GM12875 (cell line): Measurements from ENCODE around the gene SMARCA4.

Experiments used
- H3K4me3 ChIP-seq: one replicate; pipeline ENCODE4 v1.5.1; 2011; ENCODE audit warnings: low read depth, low read length, control low read depth
- TF ChIP-seq, protein P1 (sequence below): IDR thresholded peaks from 2 replicates; pipeline ENCODE4 v1.5.1; 2011; ENCODE audit warnings: low read depth, mild to moderate bottlenecking, control low read depth, inconsistent platforms, low read length, moderate library complexity, borderline replicate concordance; ENCODE audit not compliant: insufficient read depth

SMARCA4 gene

GRCh38 chr19:10922638-10923014 is 38.2 kb upstream of the SMARCA4 start:
- H3K4me3 ChIP-seq: no peak overlapping the region
- TF ChIP-seq, protein P1, sequence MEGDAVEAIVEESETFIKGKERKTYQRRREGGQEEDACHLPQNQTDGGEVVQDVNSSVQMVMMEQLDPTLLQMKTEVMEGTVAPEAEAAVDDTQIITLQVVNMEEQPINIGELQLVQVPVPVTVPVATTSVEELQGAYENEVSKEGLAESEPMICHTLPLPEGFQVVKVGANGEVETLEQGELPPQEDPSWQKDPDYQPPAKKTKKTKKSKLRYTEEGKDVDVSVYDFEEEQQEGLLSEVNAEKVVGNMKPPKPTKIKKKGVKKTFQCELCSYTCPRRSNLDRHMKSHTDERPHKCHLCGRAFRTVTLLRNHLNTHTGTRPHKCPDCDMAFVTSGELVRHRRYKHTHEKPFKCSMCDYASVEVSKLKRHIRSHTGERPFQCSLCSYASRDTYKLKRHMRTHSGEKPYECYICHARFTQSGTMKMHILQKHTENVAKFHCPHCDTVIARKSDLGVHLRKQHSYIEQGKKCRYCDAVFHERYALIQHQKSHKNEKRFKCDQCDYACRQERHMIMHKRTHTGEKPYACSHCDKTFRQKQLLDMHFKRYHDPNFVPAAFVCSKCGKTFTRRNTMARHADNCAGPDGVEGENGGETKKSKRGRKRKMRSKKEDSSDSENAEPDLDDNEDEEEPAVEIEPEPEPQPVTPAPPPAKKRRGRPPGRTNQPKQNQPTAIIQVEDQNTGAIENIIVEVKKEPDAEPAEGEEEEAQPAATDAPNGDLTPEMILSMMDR: no peak

DNA sequence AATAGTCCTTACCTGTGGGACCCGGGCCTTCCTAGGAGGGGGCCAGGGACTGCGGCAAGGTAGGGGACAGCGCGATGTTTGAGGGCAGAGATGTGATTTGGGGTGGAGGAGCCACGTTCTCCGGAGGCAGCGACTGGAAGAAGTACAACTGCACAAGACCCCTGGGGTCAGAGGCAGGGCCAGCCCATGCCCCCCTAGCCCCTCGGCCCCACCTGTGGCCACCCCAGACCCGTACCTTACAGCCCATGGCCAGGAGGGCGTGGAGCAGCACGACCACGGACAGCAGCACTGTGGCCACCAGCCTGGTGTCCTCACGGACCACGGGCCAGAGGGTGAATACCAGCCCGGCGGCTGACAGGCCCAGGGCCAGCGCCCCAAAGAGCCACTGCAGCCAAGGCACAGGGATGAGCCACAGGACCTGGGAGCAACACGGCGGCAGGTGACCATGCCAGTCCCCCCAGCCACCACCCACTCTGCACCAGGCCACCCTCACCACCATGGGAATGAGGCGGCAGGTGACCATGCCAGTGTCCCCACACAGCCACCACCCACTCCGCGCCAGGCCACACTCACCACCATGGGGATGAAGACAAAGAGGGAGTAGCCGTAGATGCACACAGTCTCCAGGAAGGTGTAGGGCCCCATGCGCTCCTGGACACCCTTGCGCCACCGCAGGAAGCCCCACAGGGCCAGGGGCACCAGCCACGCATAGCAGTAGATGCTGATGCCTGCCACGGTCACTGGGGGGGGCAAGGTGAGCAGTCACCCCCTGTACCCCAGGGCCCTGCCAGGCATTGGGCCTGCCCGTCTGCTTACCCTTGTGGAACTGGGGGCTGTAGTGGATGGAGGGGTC is 37.3 kb upstream of the SMARCA4 start:
- no peak overlapping the region for H3K4me3 ChIP-seq
- TF ChIP-seq, protein P1: no peak

GRCh38 chr19:10924597-10924996 is 36.2 kb upstream of the SMARCA4 start:
- TF ChIP-seq, protein P1: no peak
- H3K4me3 ChIP-seq: no peak overlapping the region

DNA sequence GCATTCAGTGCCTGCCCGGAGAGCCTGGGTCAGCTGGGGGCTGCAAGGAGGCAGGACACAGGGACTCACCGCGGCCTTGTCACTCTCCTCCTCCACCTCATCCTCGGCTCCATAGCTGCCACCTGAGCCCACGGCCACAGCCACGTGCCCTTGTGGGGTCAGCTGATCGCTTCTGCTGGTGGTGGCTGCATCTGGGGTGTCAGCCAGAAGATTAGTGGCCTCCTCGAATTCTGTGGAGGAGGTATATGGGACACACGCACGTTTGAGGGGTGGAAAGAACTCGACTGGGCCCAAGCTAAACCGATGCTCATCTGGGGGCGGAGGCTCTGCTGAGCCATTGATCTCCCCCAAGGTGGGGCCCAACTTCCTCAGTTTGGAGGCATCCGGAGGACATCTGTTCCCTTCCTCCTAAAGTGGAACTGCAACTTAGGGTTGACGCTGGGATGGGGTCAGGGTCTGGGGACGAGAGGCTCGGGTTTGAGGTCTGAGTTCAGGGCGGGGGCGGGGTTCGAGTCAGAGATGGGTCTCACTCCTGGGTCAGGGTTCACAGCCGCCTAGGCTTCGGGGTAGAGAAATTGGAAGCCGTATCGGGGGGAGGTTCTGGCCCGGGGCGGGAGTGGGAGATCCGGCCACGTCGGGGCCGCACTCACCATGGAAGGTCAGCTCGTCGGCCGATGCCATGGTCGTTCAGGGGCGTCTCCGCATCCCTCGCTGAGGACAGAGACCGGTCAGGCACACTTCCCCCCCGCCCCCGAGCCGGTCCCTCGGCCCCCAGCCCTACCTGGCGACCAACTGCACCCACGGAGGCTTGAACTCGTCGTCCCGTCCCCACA is 32.9 kb upstream of the SMARCA4 start:
- peak overlapping the region; percentile 69 for H3K4me3 ChIP-seq
- TF ChIP-seq, protein P1: no peak

- peak within 1 kb of the TSS; percentile 69 for H3K4me3 ChIP-seq
- TF ChIP-seq, protein P1: no peak
These were observed 32.0 kb upstream of the SMARCA4 start, which contains the start of the genes TIMM29 and YIPF2 for GRCh38 chr19:10928563-10929401. Gene TIMM29 (plus strand): TSS chr19:10928811. CDS start chr19:10928823, 12 bp downstream. Gene YIPF2 (minus strand): TSS chr19:10928639. CDS start chr19:10928410, 229 bp downstream.

DNA sequence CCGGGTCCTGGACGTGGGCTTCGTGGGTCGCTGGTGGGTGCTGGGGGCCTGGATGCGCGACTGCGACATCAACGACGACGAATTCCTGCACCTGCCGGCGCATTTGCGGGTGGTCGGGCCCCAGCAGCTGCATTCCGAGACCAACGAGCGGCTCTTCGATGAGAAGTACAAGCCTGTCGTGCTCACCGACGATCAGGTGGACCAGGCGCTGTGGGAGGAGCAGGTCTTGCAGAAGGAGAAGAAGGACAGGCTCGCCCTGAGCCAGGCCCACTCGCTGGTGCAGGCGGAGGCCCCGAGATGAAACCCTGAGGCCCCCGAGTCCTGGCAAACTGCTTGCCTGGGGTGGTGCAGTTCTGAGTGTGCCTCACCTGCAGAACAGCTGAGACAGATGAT is 31.4 kb upstream of the SMARCA4 start:
- peak overlapping the region; percentile 69 for H3K4me3 ChIP-seq
- TF ChIP-seq, protein P1: no peak
